Measurements from ENCODE around the gene FBXL7.

- TF ChIP-seq, protein P1, sequence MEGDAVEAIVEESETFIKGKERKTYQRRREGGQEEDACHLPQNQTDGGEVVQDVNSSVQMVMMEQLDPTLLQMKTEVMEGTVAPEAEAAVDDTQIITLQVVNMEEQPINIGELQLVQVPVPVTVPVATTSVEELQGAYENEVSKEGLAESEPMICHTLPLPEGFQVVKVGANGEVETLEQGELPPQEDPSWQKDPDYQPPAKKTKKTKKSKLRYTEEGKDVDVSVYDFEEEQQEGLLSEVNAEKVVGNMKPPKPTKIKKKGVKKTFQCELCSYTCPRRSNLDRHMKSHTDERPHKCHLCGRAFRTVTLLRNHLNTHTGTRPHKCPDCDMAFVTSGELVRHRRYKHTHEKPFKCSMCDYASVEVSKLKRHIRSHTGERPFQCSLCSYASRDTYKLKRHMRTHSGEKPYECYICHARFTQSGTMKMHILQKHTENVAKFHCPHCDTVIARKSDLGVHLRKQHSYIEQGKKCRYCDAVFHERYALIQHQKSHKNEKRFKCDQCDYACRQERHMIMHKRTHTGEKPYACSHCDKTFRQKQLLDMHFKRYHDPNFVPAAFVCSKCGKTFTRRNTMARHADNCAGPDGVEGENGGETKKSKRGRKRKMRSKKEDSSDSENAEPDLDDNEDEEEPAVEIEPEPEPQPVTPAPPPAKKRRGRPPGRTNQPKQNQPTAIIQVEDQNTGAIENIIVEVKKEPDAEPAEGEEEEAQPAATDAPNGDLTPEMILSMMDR (IDR thresholded peaks at IDR 0.05) = no peak
- TF ChIP-seq POLR2A (IDR thresholded peaks at IDR 0.05) = no peak
- no peak for TF ChIP-seq POLR2AphosphoS5 (IDR thresholded peaks at IDR 0.05)
- no peak for TF ChIP-seq EP300 (IDR thresholded peaks at IDR 0.05; ENCODE audit: low read depth)
These were observed 377.9 kb downstream of the FBXL7 start for GRCh38 chr5:15877914-15878313.

Measured in transverse colon (tissue), 4 donors.